RWPE1 (cell line): Measurements from ENCODE around the gene COPS4.
"Not testable (repeated sequence)": the region's sequence is repeated elsewhere in the genome, so short reads cannot be mapped to it uniquely, and the experiment has no call there.

Experiments
- CTCF ChIA-PET: fragments of 350-600 bp; sonication (Branson Sonifier 250); formaldehyde crosslinking; extraction: SDS; loops from one replicate; lab custom pipeline; 2021; lab: Yijun Ruan, JAX
- POLR2A ChIA-PET: fragments of 400-600 bp; formaldehyde crosslinking; extraction: SDS; loops from one replicate; lab custom pipeline; 2020; ENCODE audit warnings: antibody characterized with exemption; ENCODE audit not compliant: low non-redundant PET; lab: Yijun Ruan, JAX
- DNase-seq: peaks from one replicate; pipeline ENCODE4 v3.0.0; 2012; ENCODE audit warnings: low spot score
- H3K27ac ChIP-seq: fragments of 450-650 bp; 2 replicates; pipeline ENCODE4 v1.5.1; 2017
- TF ChIP-seq, protein P1 (sequence below): fragments of 450-650 bp; conservative IDR thresholded peaks from 2 replicates; pipeline ENCODE4 v1.5.1; 2017; ENCODE audit warnings: low read depth, mild to moderate bottlenecking

The COPS4 gene

DNA sequence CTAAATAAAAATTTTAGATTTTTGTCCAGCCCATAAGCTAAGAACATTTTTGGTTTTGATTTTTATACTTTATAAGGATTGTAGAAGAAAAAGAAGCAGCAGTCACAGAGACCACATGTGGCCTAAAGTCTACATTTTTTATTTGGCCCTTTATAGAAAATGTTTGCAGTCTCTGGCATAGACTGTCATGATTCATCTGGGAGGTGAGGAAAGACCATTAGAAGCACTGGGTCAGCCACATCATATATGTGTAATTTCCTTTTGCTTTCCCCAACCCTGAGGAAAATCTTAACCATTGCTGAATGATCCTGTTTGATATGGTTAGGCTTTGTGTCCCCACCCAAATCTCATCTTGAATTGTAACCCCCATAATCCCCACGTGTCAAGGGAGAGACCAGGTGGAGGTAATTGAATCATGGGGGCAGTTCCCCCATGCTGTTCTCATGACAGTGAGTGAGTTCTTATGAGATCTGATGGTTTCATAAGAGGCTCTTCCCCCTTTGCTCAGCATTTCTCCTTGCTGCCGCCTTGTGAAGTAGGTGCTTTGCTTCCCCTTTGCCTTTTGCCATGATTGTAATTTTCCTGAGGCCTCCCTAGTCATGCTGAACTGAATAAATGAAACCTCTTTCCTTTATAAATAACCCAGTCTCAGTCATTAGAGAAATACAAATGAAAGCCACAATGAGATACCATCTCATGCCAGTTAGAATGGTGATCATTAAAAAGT lies 12.1 kb upstream of the COPS4 start:
- TF ChIP-seq, protein P1, sequence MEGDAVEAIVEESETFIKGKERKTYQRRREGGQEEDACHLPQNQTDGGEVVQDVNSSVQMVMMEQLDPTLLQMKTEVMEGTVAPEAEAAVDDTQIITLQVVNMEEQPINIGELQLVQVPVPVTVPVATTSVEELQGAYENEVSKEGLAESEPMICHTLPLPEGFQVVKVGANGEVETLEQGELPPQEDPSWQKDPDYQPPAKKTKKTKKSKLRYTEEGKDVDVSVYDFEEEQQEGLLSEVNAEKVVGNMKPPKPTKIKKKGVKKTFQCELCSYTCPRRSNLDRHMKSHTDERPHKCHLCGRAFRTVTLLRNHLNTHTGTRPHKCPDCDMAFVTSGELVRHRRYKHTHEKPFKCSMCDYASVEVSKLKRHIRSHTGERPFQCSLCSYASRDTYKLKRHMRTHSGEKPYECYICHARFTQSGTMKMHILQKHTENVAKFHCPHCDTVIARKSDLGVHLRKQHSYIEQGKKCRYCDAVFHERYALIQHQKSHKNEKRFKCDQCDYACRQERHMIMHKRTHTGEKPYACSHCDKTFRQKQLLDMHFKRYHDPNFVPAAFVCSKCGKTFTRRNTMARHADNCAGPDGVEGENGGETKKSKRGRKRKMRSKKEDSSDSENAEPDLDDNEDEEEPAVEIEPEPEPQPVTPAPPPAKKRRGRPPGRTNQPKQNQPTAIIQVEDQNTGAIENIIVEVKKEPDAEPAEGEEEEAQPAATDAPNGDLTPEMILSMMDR, result no peak
- CTCF ChIA-PET, result no interaction called here
- DNase-seq, result no peak
- POLR2A ChIA-PET, result no interaction called here
- H3K27ac ChIP-seq, result no peak overlapping the region

DNA sequence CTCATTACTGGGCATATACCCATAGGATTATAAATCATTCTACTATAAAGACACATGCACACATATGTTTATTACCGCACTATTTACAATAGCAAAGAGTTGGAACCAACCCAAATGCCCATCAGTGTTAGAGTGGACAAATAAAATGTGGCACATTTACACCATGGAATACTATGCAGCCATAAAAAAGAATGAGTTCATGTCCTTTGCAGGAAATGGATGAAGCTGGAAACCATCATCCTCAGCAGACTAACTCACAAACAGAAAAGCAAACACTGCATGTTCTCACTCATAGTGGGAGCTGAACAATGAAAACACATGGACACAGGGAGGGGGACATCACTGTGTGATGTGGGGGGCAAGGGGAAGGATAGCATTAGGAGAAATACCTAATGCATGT lies 11.4 kb upstream of the COPS4 start:
- CTCF ChIA-PET, DNase-seq, H3K27ac ChIP-seq, POLR2A ChIA-PET: not testable (repeated sequence)

DNA sequence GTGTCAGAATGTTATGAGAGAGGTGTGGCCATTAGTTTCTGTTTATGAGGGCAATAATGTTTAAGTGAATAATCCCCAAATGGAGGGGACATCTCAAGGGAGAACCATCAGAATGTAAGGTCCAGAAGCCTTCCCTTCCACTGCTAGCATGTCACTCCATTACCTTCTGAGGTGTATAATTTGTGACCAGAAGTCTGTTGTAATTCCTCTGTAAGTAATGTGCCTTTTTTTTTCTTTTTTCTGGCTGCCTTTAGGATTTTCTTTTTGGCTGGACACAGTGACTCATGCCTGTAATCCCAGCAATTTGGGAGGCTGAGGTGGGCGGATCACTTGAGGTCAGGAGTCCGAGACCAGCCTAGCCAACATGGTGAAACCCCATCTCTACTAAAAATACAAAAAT lies 10.8 kb upstream of the COPS4 start:
- H3K27ac ChIP-seq, result no peak overlapping the region
- TF ChIP-seq, protein P1, result no peak
- CTCF ChIA-PET, result no interaction called here
- POLR2A ChIA-PET, result no interaction called here
- DNase-seq, result no peak

DNA sequence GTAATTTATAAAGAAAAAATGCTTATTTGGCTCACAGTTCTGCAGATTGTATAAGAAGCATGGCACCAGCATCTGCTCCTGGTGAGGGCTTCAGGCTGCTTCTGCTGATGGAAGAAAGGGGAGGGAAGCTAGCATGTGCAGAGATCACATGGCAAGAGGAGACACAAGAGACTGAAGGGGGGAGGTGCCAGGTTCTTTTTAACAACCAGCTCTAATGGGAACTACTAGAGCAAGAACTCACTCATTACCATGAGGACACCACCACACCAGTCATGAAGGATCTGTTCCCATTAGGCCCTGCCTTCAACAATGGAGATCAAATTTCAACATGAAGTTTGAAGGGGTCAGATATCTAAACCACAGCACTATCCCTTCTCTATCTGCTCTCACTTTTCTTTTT lies 9.4 kb upstream of the COPS4 start:
- H3K27ac ChIP-seq, result no peak overlapping the region
- TF ChIP-seq, protein P1, result no peak
- no peak for DNase-seq
- POLR2A ChIA-PET, result no interaction called here
- CTCF ChIA-PET, result no interaction called here

DNA sequence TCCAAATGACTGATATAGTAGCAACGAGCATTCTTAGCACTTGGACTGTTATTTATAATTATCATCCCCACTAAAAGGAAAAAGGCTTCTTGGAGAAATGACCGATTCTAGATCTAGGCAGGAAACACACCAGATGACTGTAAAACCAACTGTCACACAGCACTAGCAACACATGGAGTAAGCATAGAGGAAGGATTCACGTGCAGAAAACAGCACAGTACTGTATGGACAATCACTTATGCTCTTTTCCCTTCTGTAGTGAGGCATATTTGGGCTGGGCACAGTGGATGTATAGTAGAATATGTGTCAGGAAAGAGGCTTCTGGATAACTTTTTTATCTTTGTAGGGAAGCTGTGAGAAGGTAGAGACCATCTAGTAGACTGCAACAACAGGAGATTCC lies 6.0 kb upstream of the COPS4 start:
- TF ChIP-seq, protein P1, result no peak
- H3K27ac ChIP-seq, result no peak overlapping the region
- no peak for DNase-seq
- POLR2A ChIA-PET, result no interaction called here
- CTCF ChIA-PET, result no interaction called here

DNA sequence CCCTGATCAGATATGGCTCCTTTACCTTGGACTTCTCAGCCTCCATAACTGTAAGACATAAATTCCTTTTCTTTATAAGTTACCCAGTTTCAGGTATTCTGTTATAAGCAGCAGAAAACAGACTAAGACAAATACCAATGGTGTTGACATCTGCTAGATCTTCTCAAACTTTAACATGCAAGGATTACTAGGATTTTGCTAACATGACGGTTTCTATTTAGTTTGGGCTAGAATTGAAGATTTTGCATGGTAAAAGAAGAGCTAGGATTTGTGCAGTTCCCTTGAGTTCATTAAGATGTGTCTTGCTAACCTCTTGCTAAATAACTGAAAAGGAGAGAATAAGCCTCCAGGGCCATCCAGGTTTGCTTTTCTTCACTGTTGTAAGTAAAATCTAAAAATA lies 5.3 kb upstream of the COPS4 start:
- TF ChIP-seq, protein P1, result no peak

DNA sequence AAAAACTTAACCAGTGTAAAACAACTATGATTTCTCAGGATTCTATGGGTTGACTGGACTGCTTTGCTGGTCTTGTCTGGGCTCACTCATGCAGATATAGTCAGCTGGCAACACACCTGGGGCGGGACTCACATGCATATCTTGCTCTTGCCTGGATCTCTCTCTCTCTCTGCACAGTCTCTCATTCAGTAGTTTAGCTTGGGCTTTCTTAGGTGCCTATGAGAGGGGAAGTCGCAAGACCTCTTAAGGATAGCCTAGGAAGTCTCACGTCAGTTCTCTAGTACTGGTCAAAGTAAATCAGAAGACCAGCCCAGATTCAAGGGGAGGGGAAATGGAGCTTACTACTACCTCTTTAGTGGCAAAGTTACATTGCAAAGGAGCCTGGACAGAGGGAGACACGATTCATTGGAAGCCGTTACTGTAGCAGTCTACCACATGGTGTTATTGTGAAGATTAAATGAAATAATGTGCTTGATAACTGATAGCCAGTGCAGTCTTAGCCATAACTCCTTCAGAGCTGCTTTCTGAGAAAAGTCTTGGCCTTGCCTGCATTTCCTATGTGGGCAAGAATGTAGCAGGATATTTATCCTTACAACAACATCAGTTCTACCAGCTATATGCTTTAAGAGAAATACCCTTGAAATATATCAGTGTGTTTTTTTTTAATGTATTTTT lies 2.1 kb downstream of the COPS4 start:
- ChIA-PET POLR2A (interaction anchor here (0.6 kb wide), 1 partner anchor 149 kb away, joined by 3 read pairs; no protein-coding TSS in a partner anchor), CTCF (interaction anchor here (0.5 kb wide), 1 partner anchor 1492 kb away, joined by 5 read pairs; no protein-coding TSS in a partner anchor)
- TF ChIP-seq, protein P1, result no peak
- DNase-seq, result no peak
- H3K27ac ChIP-seq, result no peak overlapping the region

More for the DNA sequence above, 5.3 kb upstream of the COPS4 start:
- no peak overlapping the region for H3K27ac ChIP-seq
- no peak for DNase-seq
- ChIA-PET CTCF (no interaction called here), POLR2A (no interaction called here)
